T-helper 1 cell treated with Interleukin-12 subunit alpha and Interleukin-12 subunit beta and Interleukin-4 antibody, amounts not matched to agents 30 ng/mL and 1 ng/mL, for 36 hours (primary cell): ENCODE data around the gene MAP3K5. TPM values are rescaled to one million over a fixed set of nuclear protein-coding genes. Genes with fewer than 3 reads are reported as not detected.

ENCODE experiments used
- intact Hi-C: fragments of 100-400 bp; cut with micrococcal nuclease; formaldehyde crosslinking; loops from one replicate; pipeline ENCODE4 v1.15.1; 2024
- total RNA-seq: library from RNA; stranded (reverse); gene quantifications from 2 replicates; pipeline ENCODE4 v1.2.3, GENCODE V29; 2022

MAP3K5 gene
- total RNA-seq, 1 donor from 2014 or later = 38.3 TPM

GRCh38 chr6:136657666-136658065 lies 134.6 kb downstream of the MAP3K5 start:
- intact Hi-C loops = no loop called here

- intact Hi-C loops = no loop called here
Measured at GRCh38 chr6:136656121-136656520, 136.2 kb downstream of the MAP3K5 start.

GRCh38 chr6:136655239-136656014 lies 136.8 kb downstream of the MAP3K5 start:
- intact Hi-C loops = no loop called here

GRCh38 chr6:136654086-136654485 lies 138.2 kb downstream of the MAP3K5 start:
- intact Hi-C loops = no loop called here

- intact Hi-C loops = loop anchor here (2.0 kb wide), 1 partner anchor 16 kb away; no protein-coding TSS in a partner anchor
Measured at GRCh38 chr6:136652656-136653055, 139.6 kb downstream of the MAP3K5 start.

GRCh38 chr6:136651982-136652381 lies 140.3 kb downstream of the MAP3K5 start:
- intact Hi-C loops = loop anchor here (2.0 kb wide), 1 partner anchor 17 kb away; no protein-coding TSS in a partner anchor

GRCh38 chr6:136647363-136647852 lies 144.9 kb downstream of the MAP3K5 start:
- intact Hi-C loops = loop anchor here (1.0 to 5.0 kb wide), 3 partner anchors 75 to 359 kb away; partner anchors contain the start of genes BCLAF1 and PEX7

GRCh38 chr6:136646377-136646776 lies 145.9 kb downstream of the MAP3K5 start:
- intact Hi-C loops = loop anchor here (2.0 to 5.0 kb wide), 2 partner anchors 76 to 358 kb away; partner anchors contain the start of gene BCLAF1

GRCh38 chr6:136644597-136644952 lies 147.7 kb downstream of the MAP3K5 start:
- intact Hi-C loops = loop anchor here (1.0 to 5.0 kb wide), 6 partner anchors 36 to 997 kb away; partner anchors contain the start of gene SLC35D3

- intact Hi-C loops = loop anchor here (1.0 to 5.0 kb wide), 6 partner anchors 36 to 997 kb away; partner anchors contain the start of gene SLC35D3
Measured at GRCh38 chr6:136643850-136644596, 148.3 kb downstream of the MAP3K5 start.

- intact Hi-C loops = loop anchor here (5.0 kb wide), 1 partner anchor 280 kb away; the partner anchor contains the start of gene SLC35D3
Measured at GRCh38 chr6:136641873-136642465, 150.3 kb downstream of the MAP3K5 start.

- intact Hi-C loops = loop anchor here (5.0 kb wide), 1 partner anchor 281 kb away; the partner anchor contains the start of gene SLC35D3
Measured at GRCh38 chr6:136641166-136641565, 151.1 kb downstream of the MAP3K5 start.

- intact Hi-C loops = loop anchor here (5.0 kb wide), 1 partner anchor 282 kb away; the partner anchor contains the start of gene SLC35D3
Measured at GRCh38 chr6:136640132-136640915, 152.0 kb downstream of the MAP3K5 start.

GRCh38 chr6:136639702-136640101 lies 152.6 kb downstream of the MAP3K5 start:
- intact Hi-C loops = loop anchor here (5.0 kb wide), 1 partner anchor 283 kb away; the partner anchor contains the start of gene SLC35D3

- intact Hi-C loops = no loop called here
Measured at GRCh38 chr6:136635615-136636014, 156.7 kb downstream of the MAP3K5 start.

- intact Hi-C loops = no loop called here
Measured at GRCh38 chr6:136633355-136633754, 158.9 kb downstream of the MAP3K5 start.

- intact Hi-C loops = no loop called here
Measured at GRCh38 chr6:136628996-136629395, 163.3 kb downstream of the MAP3K5 start.

GRCh38 chr6:136627191-136627590 lies 165.1 kb downstream of the MAP3K5 start:
- intact Hi-C loops = no loop called here

- intact Hi-C loops = no loop called here
Measured at GRCh38 chr6:136625293-136625692, 167.0 kb downstream of the MAP3K5 start.

GRCh38 chr6:136624347-136624746 lies 167.9 kb downstream of the MAP3K5 start:
- intact Hi-C loops = no loop called here
